Kidney (tissue), 14 donors: ENCODE results near the gene NTRK3. TPM values are rescaled to one million over a fixed set of nuclear protein-coding genes. Genes with fewer than 3 reads are reported as not detected.

Source experiments
- DNase-seq, 5 donors: peaks; one replicate each; pipeline ENCODE4 v3.0.0-alpha.2; 2013 to 2020
- FAIRE-seq: peaks from 2 replicates; lab custom pipeline; 2012; peaks lifted over from hg19 to GRCh38; lab: Jason Lieb, UNC
- H3K27ac ChIP-seq, 2 donors: one replicate each; pipeline ENCODE4 v1.7.0; 2013; ENCODE audit warnings: low read depth in 2 of 2, low read length in 2 of 2, inconsistent platforms in 1 of 2
- H3K27me3 ChIP-seq: one replicate; pipeline ENCODE4 v1.7.1; 2013; ENCODE audit warnings: low read length, inconsistent platforms; ENCODE audit not compliant: control insufficient read depth, insufficient read depth
- H3K36me3 ChIP-seq, 3 donors: one replicate each; pipeline versions ENCODE4 v1.7.0 to v1.7.1; 2013; ENCODE audit warnings: low read length in 3 of 3, control low read depth in 1 of 3, inconsistent platforms in 1 of 3; ENCODE audit not compliant: insufficient read depth in 3 of 3, control insufficient read depth in 2 of 3
- H3K4me1 ChIP-seq, 3 donors: one replicate each; pipeline versions ENCODE4 v1.7.0 to v1.7.1; 2013; ENCODE audit warnings: low read length in 3 of 3, inconsistent platforms in 1 of 3, low read depth in 1 of 3; ENCODE audit not compliant: control insufficient read depth in 2 of 3, insufficient read depth in 2 of 3
- H3K4me3 ChIP-seq, 3 donors: one replicate each; pipeline versions ENCODE4 v1.7.0 to v1.8.1; 2013; ENCODE audit warnings: low read length in 3 of 3, control low read depth in 1 of 3, inconsistent platforms in 1 of 3
- H3K9ac ChIP-seq, 3 donors: one replicate each; pipeline versions ENCODE4 v1.7.0 to v1.7.1; 2013; ENCODE audit warnings: low read length in 3 of 3, control low read depth in 1 of 3, inconsistent platforms in 1 of 3
- H3K9me3 ChIP-seq, 3 donors: one replicate each; pipeline versions ENCODE4 v1.7.0 to v1.7.1; 2013; ENCODE audit warnings: low read length in 3 of 3, control low read depth in 1 of 3, inconsistent platforms in 1 of 3; ENCODE audit not compliant: control insufficient read depth in 2 of 3, insufficient read depth in 1 of 3
- CTCF ChIP-seq: IDR thresholded peaks from 3 replicates; pipeline ENCODE4 v1.5.1; 2012; ENCODE audit warnings: mild to moderate bottlenecking, moderate library complexity, borderline replicate concordance; ENCODE audit not compliant: insufficient read depth; ENCODE audit errors: extremely low read depth
- intact Hi-C: fragments of 100-400 bp; cut with DNase I; formaldehyde crosslinking; loops from one replicate; pipeline ENCODE4 v1.11.1; 2022
- polyA plus RNA-seq: library from polyadenylated mRNA; stranded (reverse); fragments of 350-450 nt; fragmentation: Illumina TruSeq; extraction: RNeasy Lipid Tissue Mini Kit (QIAGEN cat#74804); gene quantifications from one replicate; pipeline ENCODE4 v1.2.3, GENCODE V29; 2014; ENCODE audit warnings: low read depth, low replicate concordance; ENCODE audit not compliant: insufficient read depth
- total RNA-seq: library from RNA; stranded (reverse); fragmentation: NEBNext Ultra II Directional; extraction: Animal tissue kit (Norgen Biotek cat#: 25700); gene quantifications from one replicate; pipeline ENCODE4 v1.2.1, GENCODE V29; 2021
- donor health status: control.
- donor health status: control.
- donor health status: control.
- donor health status: control.
- donor health status: control.
- donor health status: DM: yes; HTN: yes; CAD: no.
- donor health status: Normal renal cell carcinoma (clear cell type).

Gene NTRK3
- total and polyA plus RNA-seq, 2 donors from 2014 or later: 8.9 to 25.5 TPM

GRCh38 chr15:88133795-88134194 is 122.7 kb downstream of the NTRK3 start:
- no peak overlapping the region for H3K9ac ChIP-seq
- TF ChIP-seq CTCF: no peak
- H3K27me3 ChIP-seq: no peaks in the 10 kb centered on the region
- no peak overlapping the region for H3K4me3 ChIP-seq
- no peaks in the 10 kb centered on the region for H3K9me3 ChIP-seq
- no peaks in the 10 kb centered on the region for H3K4me1 ChIP-seq
- DNase-seq: no peak
- no peak overlapping the region for H3K27ac ChIP-seq
- FAIRE-seq: no peak
- no peaks in the 10 kb centered on the region for H3K36me3 ChIP-seq
- intact Hi-C loops: no loop called here

- TF ChIP-seq CTCF: no peak
- H3K36me3 ChIP-seq: no peaks in the 10 kb centered on the region
- H3K9me3 ChIP-seq: no peaks in the 10 kb centered on the region
- no peaks in the 10 kb centered on the region for H3K4me1 ChIP-seq
- DNase-seq (no peak), FAIRE-seq (no peak)
- H3K4me3 ChIP-seq: no peak overlapping the region
- H3K27me3 ChIP-seq: no peaks in the 10 kb centered on the region
- intact Hi-C loops: no loop called here
- H3K27ac ChIP-seq: no peak overlapping the region
- H3K9ac ChIP-seq: no peak overlapping the region
Observed at GRCh38 chr15:88132499-88132898, 124.0 kb downstream of the NTRK3 start.

GRCh38 chr15:88131937-88132336 is 124.6 kb downstream of the NTRK3 start:
- Histone ChIP-seq H3K4me3 (no peak overlapping the region), H3K9me3 (no peaks in the 10 kb centered on the region), H3K4me1 (no peaks in the 10 kb centered on the region), H3K9ac (no peak overlapping the region), H3K27ac (no peak overlapping the region), H3K27me3 (no peaks in the 10 kb centered on the region), H3K36me3 (no peaks in the 10 kb centered on the region)
- TF ChIP-seq CTCF: no peak
- FAIRE-seq (no peak), DNase-seq (no peak)
- intact Hi-C loops: no loop called here

- Histone ChIP-seq H3K27ac (no peak overlapping the region), H3K4me3 (no peak overlapping the region), H3K9me3 (no peaks in the 10 kb centered on the region), H3K9ac (no peak overlapping the region), H3K27me3 (no peaks in the 10 kb centered on the region), H3K36me3 (no peaks in the 10 kb centered on the region), H3K4me1 (no peaks in the 10 kb centered on the region)
- no peak for TF ChIP-seq CTCF
- intact Hi-C loops: no loop called here
- FAIRE-seq (no peak), DNase-seq (no peak)
Observed at GRCh38 chr15:88127432-88127790, 129.1 kb downstream of the NTRK3 start.
